Fibroblast of mammary gland (primary cell): ENCODE results near the gene TMEM132A.
"Not testable (repeated sequence)": the region's sequence is repeated elsewhere in the genome, so short reads cannot be mapped to it uniquely, and the experiment has no call there.

Experiments
- DNase-seq: peaks from one replicate; pipeline ENCODE4 v3.0.0-alpha.2; 2010; ENCODE audit warnings: low read depth
- H3K4me3 ChIP-seq: 2 replicates; pipeline ENCODE4 v1.5.1; 2011; ENCODE audit warnings: low read depth, mild to moderate bottlenecking, low read length, moderate library complexity; ENCODE audit not compliant: control insufficient read depth
- TF ChIP-seq, protein P1 (sequence below): conservative IDR thresholded peaks from 2 replicates; pipeline ENCODE4 v1.5.1; 2011; ENCODE audit warnings: low read depth, low read length, inconsistent platforms; ENCODE audit not compliant: control insufficient read depth, insufficient read depth

Gene TMEM132A

DNA sequence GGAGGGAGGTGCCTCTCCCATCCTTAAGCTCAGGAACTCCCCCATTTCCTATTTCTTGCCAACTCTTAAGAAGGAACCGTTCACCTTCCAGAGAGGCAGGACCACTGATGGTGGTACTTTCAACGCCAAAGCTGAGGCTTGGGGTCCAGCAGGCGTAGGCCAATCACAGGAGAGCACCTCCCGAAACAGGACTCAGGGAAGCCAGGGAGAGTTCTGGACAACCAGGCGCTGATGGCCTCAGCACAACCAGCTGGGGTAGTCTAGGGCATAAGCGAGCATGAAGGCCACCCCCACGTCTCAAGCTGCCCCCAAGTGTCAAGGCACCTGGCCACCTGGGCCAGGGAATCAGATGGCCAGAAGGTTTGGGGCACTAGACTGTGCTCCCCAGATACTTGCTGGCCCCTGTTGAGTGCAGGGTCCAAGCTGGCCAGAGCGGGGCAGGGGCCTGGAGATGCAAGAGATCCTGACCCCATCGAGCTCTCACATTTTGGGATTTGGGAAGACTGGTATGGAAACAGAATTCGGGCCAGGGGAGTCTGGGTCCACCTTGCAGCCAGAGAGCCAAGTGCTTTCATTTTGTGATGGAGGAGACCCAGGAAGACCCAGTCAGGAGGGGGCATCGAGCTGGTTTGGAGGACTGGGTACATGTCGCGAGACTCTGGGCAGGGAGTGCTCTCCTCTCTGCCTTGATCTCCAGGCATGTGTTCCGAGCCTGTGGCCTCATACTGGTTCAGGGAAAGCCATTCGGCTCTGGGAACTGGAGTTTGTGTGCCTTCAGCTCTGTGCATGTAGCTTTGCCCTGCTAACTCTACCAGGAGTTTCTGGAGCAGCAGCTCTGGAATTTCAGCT, 48.1 kb downstream of the TMEM132A start:
- TF ChIP-seq, protein P1, sequence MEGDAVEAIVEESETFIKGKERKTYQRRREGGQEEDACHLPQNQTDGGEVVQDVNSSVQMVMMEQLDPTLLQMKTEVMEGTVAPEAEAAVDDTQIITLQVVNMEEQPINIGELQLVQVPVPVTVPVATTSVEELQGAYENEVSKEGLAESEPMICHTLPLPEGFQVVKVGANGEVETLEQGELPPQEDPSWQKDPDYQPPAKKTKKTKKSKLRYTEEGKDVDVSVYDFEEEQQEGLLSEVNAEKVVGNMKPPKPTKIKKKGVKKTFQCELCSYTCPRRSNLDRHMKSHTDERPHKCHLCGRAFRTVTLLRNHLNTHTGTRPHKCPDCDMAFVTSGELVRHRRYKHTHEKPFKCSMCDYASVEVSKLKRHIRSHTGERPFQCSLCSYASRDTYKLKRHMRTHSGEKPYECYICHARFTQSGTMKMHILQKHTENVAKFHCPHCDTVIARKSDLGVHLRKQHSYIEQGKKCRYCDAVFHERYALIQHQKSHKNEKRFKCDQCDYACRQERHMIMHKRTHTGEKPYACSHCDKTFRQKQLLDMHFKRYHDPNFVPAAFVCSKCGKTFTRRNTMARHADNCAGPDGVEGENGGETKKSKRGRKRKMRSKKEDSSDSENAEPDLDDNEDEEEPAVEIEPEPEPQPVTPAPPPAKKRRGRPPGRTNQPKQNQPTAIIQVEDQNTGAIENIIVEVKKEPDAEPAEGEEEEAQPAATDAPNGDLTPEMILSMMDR, result no peak
- DNase-seq, result no peak
- H3K4me3 ChIP-seq, result no peak overlapping the region

DNA sequence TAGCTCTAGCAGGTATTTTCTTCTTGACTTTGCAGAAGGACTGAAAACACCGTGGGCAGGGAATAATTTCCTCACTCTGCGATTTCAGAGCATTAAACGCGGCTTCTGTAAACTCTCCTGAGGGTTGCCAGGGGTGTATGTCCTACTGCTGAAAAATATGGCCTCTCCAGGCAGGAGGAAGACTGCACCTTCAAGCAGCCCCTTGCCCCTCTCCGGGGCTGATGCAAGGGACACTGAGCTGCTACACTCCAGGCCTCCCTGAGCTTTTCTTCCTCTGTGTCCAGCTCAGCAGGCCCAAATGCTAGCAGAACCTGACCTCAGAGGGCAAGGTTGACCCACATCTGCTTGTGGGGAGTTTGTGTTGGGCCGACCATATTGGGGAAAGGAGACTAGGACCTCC, 49.4 kb downstream of the TMEM132A start:
- DNase-seq, result no peak
- H3K4me3 ChIP-seq, result no peak overlapping the region
- TF ChIP-seq, protein P1, result no peak

DNA sequence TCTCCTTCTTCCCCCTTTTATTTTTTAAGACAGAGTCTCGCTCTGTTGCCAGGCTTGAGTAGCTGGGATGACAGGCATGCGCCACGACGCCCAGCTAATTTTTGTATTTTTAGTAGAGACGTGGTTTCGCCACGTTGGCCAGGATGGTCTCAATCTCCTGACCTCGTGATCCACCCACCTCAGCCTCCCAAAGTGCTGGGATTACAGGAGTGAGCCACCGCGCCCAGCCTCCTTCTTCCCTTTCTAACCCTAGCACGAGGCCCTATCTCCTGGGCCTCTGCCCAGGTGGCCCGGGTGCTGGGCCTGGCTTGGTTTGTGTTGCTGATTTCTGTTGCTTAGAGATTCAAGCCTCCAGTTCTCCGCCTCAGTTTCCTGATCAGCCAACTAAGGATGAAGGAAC, 50.1 kb downstream of the TMEM132A start:
- not testable (repeated sequence) for H3K4me3 ChIP-seq, DNase-seq

DNA sequence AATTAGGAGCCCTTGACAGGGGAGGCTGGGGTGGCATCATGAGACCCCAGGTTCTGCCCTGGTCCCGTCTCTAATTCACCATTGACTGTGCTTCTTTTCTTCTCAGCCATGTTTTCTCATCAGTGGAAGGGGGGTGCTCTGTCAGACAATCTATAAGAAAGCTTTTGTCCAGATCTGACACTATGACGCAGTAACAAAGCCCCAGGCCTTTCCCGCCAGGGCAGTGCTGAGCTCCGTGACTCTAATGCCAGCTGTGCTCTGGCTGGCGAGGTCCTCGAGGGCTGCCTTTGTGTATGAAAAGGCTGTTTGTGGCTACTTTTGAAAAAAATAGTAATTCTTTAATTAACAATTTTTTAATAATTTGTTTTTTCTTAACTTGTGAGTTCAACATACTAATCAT, 50.5 kb downstream of the TMEM132A start:
- H3K4me3 ChIP-seq, result no peak overlapping the region
- no peak for DNase-seq
- TF ChIP-seq, protein P1, result no peak

DNA sequence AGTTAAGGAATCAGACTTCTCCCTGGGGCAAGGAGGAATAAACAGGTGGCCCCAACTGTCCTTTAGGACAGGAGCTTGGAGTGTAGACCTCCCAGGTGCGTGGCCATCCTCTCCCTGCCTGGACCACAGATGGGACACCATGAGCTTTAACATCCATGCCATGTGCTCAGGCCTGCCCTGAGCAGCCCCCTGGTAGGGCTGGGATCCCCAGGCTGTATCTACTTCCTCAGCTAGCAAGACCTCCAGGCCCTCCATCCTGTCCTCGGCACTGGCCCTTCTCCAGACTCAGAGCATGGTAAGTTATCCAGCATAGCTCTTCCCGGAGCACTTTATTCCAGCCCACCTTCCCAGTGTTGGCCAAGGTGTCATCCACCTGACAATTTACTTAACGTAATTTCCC, 53.0 kb downstream of the TMEM132A start:
- no peak overlapping the region for H3K4me3 ChIP-seq
- TF ChIP-seq, protein P1, result no peak
- no peak for DNase-seq

DNA sequence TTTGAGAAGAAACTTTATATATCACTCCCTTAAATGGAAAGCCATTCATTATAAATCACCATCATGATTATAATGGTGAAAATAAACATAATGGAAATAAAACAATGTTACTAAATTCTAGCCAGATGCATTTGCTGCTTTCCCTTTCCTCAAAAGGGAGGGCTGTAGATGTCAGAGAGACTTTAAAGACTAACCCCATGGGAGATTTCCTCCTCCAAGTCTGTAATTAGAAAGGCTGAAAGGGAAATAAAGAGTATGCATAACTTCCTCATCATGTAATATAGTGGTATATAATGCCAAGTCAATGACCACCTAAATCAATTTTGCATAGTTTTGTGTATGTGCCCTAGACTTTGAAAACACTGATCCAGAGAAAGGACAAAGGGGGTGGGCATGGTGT, 53.6 kb downstream of the TMEM132A start:
- no peak for DNase-seq
- H3K4me3 ChIP-seq, result no peak overlapping the region
- TF ChIP-seq, protein P1, result no peak

DNA sequence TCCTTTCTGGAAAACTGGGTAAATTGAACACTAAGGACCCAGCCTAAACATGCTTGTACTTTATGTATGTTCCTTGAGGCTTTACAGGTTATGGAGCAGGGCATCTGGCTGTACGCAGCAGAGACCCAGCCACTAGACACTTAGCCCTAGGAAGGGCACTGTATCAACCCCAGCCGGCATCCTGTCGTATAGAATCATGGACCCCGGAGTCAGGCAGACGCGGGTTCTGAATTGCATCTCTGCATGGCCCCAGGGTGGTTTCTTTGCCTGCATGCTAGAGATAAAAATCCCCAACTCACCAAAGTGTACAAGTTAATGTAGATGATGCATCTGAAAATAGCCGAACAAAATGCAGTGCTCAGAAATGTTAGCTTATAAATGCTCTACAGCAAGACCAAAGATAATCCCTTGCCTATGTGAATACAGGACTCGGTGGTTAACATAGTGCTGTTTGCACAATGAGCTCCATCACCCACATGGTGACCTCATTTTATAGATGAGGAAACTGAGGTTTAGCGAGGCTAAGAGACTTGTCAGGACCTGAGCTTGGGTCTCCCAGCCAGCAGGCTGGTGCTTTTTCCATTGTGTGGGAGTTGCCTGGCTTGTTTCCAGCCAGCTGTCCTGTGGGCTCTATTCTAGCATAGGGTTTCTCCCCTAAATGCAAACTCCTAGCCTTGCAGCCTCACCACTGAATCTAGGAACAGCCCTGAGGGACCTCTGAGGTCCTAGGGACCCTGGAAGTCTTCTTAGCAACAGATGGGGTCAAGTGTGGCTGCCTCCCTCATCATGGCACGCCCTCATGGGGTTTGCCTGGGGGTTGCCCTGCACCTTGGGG, 54.5 kb downstream of the TMEM132A start:
- TF ChIP-seq, protein P1, result no peak
- DNase-seq, result no peak
- no peak overlapping the region for H3K4me3 ChIP-seq
